ENCODE results near the gene TRAF3.

The TRAF3 gene

DNA sequence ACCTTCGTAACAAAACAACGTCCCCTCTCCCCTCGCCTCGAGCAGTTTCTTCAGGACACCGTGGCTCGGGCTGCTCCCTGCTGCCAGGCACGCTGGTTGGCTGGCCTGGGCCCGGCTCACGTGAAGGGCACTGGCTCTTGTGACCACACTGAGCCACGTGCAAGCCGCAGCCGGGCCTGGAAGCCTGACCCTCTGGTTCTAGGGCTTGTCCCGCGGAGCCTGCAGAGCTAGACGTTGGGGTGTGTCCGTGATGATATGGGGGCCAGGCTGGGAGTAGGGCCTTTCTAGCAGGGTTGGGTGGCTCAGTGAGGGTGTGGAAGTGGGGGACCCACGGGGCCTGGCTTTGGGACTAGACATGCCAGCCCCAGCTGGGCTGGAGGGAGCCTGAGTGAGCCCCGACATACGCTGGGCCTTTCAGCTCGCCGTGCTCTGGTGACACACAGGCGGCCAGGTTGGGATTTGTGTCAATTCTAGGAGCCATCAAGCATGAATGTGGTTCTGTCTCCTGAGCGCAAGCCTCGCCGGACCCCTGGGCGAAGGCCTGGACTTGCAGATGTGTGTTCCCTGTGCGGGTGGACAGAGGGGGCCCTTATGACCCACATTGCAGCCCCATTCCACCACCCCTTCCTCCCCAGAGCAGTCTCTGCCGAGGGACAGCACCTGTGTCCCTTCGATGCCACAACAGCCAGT, 131.7 kb downstream of the TRAF3 start:
- Histone ChIP-seq H3K27me3 (ENCODE audit: control insufficient read depth, insufficient read depth, low read length) (no peaks in the 10 kb centered on the region), H3K9ac (ENCODE audit: low read length) (no peak overlapping the region), H3K9me3 (ENCODE audit: control insufficient read depth, low read length) (no peaks in the 10 kb centered on the region), H3K36me3 (ENCODE audit: control insufficient read depth, insufficient read depth, low read length) (no peaks in the 10 kb centered on the region), H3K4me1 (ENCODE audit: control insufficient read depth, insufficient read depth, low read length) (no peaks in the 10 kb centered on the region), H3K4me3 (ENCODE audit: low read length) (no peak overlapping the region)

DNA sequence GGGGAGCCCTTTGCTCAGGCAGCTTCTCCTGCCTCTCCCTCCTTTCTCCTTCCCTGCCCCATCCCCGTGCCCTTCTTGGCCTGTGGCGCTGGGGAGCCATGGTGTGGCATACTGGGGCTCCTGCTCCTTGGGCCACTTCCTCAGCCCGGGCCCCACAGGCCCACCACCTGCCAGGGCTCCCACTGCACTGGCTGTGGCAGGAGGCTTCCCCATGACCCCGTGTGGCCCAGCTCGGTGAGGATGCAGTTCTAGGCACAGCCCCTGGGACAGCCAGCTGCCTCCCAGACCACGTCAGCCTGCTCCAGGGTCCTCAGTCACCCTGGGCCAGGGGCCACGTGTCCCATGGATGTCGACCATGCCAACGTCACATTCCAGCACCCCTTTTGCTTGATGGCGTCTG, 132.2 kb downstream of the TRAF3 start:
- no peaks in the 10 kb centered on the region for H3K4me1 ChIP-seq (ENCODE audit: control insufficient read depth, insufficient read depth, low read length)
- H3K27me3 ChIP-seq (ENCODE audit: control insufficient read depth, insufficient read depth, low read length): no peaks in the 10 kb centered on the region
- no peaks in the 10 kb centered on the region for H3K9me3 ChIP-seq (ENCODE audit: control insufficient read depth, low read length)
- no peaks in the 10 kb centered on the region for H3K36me3 ChIP-seq (ENCODE audit: control insufficient read depth, insufficient read depth, low read length)
- no peak overlapping the region for H3K9ac ChIP-seq (ENCODE audit: low read length)
- no peak overlapping the region for H3K4me3 ChIP-seq (ENCODE audit: low read length)

DNA sequence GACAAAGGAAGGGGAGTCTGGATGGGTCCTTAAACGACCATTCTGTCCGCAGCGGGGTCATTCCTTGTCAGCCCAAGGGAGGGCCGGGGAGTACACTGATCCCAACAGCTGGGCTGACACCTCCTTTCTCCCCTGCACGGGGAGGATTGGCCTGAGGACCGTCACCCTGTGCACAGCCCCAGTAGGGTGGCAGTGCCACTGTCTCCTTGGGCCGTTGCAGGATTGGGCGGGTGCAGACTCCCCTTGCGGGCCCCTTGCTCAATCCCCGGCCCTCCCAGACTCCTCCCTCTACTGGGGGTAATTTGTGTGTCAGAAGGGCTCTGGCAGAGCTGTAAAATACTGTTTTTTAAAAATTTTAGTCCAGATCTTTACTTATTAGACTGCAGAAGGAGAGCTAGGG, 132.7 kb downstream of the TRAF3 start:
- Histone ChIP-seq H3K9ac (ENCODE audit: low read length) (no peak overlapping the region), H3K36me3 (ENCODE audit: control insufficient read depth, insufficient read depth, low read length) (no peaks in the 10 kb centered on the region)

DNA sequence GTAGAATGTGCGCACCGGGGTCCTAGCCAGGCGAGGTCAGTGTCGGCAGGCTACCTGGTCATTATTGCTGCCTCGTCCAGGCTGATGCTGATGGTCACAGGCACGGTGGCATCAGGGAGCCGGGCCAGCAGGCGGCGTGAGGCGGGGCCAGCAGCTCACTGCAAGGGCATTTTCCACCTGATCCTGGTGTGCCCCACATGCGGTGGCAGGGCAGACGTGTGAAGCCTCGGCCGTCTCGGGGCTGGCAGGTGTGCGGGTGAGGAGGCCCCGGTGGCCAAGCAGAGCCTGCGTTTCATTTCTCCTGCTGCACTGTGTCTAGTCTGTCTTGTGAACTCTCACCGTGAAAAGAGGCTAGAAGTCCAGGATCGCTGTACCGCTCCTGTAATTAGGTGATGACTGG, 133.2 kb downstream of the TRAF3 start:
- Histone ChIP-seq H3K9me3 (ENCODE audit: control insufficient read depth, low read length) (no peaks in the 10 kb centered on the region), H3K4me3 (ENCODE audit: low read length) (no peak overlapping the region), H3K36me3 (ENCODE audit: control insufficient read depth, insufficient read depth, low read length) (no peaks in the 10 kb centered on the region), H3K9ac (ENCODE audit: low read length) (no peak overlapping the region), H3K4me1 (ENCODE audit: control insufficient read depth, insufficient read depth, low read length) (no peaks in the 10 kb centered on the region), H3K27me3 (ENCODE audit: control insufficient read depth, insufficient read depth, low read length) (no peaks in the 10 kb centered on the region)

More for the DNA sequence above, 132.7 kb downstream of the TRAF3 start:
- no peaks in the 10 kb centered on the region for H3K9me3 ChIP-seq (ENCODE audit: control insufficient read depth, low read length)
- no peaks in the 10 kb centered on the region for H3K27me3 ChIP-seq (ENCODE audit: control insufficient read depth, insufficient read depth, low read length)
- H3K4me3 ChIP-seq (ENCODE audit: low read length): no peak overlapping the region
- H3K4me1 ChIP-seq (ENCODE audit: control insufficient read depth, insufficient read depth, low read length): no peaks in the 10 kb centered on the region

DNA sequence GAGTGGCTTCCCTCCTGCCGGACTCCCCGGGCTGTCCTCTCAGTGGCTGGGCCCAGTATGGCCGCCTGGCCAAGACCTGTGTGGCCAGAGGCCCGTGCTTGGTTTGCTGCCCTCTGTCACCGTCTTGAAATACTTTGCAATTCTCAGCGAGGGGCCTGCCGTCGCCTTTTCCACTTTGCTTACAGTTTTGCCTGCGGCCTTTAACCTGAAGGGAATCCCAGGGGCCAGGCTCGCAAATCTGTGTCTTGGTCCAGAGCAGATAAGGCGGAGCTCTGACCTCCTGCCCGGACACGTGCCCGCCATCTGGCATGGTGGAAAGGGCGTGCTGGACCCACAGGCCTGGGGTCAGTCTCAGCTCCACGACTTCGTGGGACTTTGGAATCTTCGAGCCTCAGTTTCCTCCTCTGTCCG, 134.3 kb downstream of the TRAF3 start:
- Histone ChIP-seq H3K9ac (ENCODE audit: low read length) (no peak overlapping the region), H3K4me3 (ENCODE audit: low read length) (no peak overlapping the region), H3K4me1 (ENCODE audit: control insufficient read depth, insufficient read depth, low read length) (no peaks in the 10 kb centered on the region), H3K9me3 (ENCODE audit: control insufficient read depth, low read length) (no peaks in the 10 kb centered on the region), H3K27me3 (ENCODE audit: control insufficient read depth, insufficient read depth, low read length) (no peaks in the 10 kb centered on the region), H3K36me3 (ENCODE audit: control insufficient read depth, insufficient read depth, low read length) (no peaks in the 10 kb centered on the region)

DNA sequence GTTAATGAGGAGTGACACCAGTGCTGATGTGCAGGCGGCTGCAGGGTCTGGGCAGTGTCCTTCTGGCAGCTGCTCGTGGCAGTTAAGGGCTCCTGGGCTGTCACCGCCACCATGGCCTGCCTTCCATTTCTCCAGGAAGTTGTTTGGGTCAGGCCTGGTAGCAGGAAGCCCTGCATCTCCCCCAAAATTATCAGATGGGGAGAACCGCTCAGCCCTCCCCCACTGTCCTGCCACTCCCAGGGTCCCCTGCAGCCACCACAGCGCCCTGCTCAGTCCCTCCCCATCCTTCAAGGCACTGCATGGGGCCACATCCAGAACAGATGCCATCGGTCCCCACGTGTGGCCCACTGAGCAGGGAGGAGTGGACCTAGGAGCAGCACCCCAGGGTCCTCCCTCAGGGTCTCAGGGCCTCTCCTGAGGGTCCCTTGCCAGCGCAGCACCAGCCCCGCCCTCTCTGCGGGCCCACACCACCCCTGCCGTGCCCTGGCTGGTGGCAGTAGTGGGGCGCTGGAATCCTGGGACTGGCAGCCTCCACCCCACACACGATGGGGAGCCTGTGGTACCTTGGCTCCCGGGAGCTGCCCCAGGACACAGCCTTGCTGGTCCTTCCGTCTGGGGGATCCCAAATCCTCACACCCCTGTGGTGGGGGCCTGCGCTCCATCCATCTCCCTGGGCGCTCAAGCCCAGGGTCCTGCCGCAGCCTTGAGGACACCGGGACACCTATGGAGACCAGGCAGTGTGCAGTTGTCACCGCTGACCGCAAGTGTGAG, 134.9 kb downstream of the TRAF3 start:
- Histone ChIP-seq H3K4me1 (ENCODE audit: control insufficient read depth, insufficient read depth, low read length) (no peaks in the 10 kb centered on the region), H3K27me3 (ENCODE audit: control insufficient read depth, insufficient read depth, low read length) (no peaks in the 10 kb centered on the region), H3K9me3 (ENCODE audit: control insufficient read depth, low read length) (no peaks in the 10 kb centered on the region), H3K9ac (ENCODE audit: low read length) (no peak overlapping the region), H3K4me3 (ENCODE audit: low read length) (no peak overlapping the region), H3K36me3 (ENCODE audit: control insufficient read depth, insufficient read depth, low read length) (no peaks in the 10 kb centered on the region)

DNA sequence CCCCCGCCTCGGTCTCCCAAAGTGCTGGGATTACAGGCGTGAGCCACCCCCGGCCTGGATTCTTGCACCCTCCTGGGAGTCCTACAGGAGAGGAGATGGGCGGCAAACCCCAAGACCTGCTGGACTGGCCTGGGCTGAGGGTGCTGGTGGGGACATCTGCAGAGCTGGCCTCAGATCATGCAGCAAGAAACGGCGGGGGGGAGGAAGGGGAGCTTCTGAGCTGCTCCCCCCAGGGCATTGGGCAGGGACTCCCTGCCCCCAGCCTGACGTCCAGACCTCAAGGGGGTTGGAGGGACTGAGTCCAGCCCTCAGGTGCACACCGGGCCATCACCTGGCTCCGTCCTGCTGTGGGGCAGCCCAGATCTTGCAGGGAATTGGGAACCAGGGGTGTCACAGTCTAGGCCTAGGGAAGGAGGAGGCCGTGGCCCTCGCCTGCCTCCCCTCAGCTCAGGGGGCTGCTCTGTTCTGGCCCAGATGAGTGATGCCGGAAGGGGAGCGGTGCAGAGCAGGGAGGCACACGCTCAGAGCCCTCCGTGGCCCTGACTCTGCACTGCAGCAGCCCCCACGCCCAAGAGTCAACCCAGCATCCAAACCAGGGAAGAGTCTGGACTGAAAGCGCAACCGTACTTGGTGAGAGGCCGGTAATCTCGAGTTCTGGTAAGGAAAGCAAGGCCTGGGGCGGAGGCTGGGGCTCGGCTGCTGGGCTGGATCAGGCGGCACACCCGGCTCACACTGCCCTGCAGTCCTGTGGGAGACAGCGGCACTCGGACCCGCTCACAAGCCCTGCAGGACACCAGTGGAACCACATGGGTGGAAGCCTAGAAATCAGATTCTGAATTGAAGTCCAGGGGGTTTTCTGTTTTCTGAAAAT, 136.3 kb downstream of the TRAF3 start:
- Histone ChIP-seq H3K4me3 (ENCODE audit: low read length) (no peak overlapping the region), H3K9ac (ENCODE audit: low read length) (no peak overlapping the region), H3K9me3 (ENCODE audit: control insufficient read depth, low read length) (no peaks in the 10 kb centered on the region), H3K27me3 (ENCODE audit: control insufficient read depth, insufficient read depth, low read length) (no peaks in the 10 kb centered on the region), H3K36me3 (ENCODE audit: control insufficient read depth, insufficient read depth, low read length) (no peaks in the 10 kb centered on the region), H3K4me1 (ENCODE audit: control insufficient read depth, insufficient read depth, low read length) (no peaks in the 10 kb centered on the region)

DNA sequence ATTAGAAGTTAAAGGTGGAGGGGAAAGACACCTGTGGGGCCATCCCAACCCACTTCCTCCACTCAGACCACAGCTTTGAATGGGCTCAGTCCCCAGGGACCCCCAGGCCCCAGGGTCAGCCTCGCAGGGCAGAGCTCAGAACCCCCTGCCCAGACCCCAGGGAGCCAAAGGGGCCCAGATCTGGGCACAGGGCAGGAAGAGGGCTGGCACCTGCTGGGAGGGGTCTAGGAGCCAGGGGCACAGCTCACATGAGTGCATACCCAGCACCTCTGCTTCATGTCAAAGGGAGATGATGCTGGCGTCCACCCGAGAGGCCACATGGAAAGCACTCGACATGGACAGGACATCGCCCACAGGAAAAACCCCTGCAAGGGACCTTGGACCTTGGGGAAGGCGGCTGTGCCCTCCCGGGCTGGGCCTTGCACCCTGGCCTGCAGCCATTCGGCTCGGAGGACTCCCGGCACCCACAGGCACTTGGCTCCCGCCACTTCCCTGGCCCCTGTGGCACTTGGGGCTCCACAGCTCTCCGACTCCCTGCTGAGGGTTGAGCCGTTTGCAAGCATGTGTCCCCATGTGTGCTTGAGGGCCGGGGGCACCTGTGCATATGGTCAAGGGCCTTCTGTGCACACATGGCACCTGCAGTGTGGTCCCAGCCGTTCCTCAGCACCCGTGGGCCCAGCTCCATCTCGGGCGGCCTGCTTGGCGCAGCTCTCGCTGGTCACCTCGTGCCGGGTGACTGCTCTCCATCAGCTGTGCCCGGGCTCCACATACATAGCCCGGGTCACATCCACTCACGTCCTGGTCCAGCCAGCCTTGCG, 137.4 kb downstream of the TRAF3 start:
- H3K4me3 ChIP-seq (ENCODE audit: low read length): no peak overlapping the region
- H3K9ac ChIP-seq (ENCODE audit: low read length): no peak overlapping the region
- H3K4me1 ChIP-seq (ENCODE audit: control insufficient read depth, insufficient read depth, low read length): no peaks in the 10 kb centered on the region
- no peaks in the 10 kb centered on the region for H3K9me3 ChIP-seq (ENCODE audit: control insufficient read depth, low read length)
- no peaks in the 10 kb centered on the region for H3K27me3 ChIP-seq (ENCODE audit: control insufficient read depth, insufficient read depth, low read length)
- no peaks in the 10 kb centered on the region for H3K36me3 ChIP-seq (ENCODE audit: control insufficient read depth, insufficient read depth, low read length)

DNA sequence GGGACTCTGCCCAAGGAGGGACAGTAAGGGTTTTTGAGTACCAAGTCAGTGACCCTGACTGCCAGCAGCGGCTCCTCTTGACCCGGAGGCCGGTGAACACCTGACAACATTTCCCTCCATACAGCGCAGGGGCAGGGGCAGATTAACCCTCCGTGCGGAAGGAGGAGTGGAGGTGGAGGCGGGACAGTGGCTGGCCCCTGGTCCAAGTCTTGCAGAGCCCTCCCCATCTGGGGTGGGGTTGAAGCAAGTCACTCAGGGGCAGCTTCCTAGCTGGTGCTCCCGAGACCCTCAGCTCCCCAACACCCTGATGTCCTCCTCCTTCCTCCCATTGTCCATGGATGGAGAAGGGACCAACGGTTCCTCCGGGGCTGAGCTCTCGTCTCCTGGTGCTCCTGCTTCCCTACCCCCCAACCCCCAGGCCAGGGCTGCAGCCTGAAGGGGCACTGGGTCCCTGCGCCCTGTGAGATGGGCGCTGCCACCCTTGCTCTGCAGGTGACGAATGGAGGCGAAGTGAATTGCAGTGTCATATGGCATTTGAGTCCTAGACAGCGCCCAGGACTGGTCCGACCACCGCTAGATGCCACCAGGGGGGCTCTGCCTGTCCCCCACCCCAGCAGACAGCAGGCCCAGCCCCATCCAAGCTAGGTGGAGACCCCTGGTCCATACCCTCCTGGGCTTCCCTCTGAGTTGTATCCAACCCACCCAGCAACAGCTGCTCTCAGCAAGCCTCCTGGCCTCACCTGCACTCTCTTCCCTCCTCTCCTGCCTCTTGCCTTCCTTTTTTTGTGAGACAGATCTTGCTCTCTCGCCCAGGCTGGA, 138.3 kb downstream of the TRAF3 start:
- no peaks in the 10 kb centered on the region for H3K9me3 ChIP-seq (ENCODE audit: control insufficient read depth, low read length)
- H3K27me3 ChIP-seq (ENCODE audit: control insufficient read depth, insufficient read depth, low read length): no peaks in the 10 kb centered on the region
- H3K36me3 ChIP-seq (ENCODE audit: control insufficient read depth, insufficient read depth, low read length): no peaks in the 10 kb centered on the region
- no peak overlapping the region for H3K4me3 ChIP-seq (ENCODE audit: low read length)
- H3K4me1 ChIP-seq (ENCODE audit: control insufficient read depth, insufficient read depth, low read length): no peaks in the 10 kb centered on the region
- no peak overlapping the region for H3K9ac ChIP-seq (ENCODE audit: low read length)

DNA sequence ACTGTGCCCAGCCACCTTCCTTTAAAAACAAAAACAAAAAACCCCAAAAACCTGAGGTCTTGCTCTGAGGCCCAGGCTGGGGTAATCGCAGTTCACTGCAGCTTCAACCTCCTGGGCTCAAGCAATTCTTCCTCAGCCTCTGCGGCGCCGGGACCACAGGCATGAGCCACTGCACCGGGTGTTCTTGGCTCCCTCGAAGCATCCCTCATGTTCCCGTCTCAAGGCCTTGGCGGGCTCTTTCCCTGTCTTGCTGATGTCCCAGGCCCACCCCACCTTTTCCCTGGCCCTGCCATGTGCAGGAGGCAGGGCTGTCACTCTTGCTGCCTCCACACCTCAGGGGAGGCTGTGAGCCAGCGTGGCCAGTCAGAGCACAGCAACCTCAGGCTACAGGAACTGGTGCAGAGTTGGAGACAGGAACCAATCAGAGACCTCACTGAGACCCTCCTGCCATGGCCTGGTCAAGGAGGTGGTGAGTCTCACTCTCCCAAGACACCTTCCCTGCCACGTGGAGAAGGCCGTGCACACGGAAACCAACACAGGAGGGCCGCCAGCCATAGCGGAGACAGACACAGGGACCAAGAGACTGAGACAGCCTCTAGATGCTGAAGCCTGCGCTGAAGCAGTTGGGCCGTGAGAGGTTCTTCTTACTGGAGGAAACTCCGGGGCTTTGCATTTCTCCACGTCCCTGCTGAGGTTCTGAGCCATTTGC, 139.3 kb downstream of the TRAF3 start:
- H3K4me3 ChIP-seq (ENCODE audit: low read length): no peak overlapping the region
- no peaks in the 10 kb centered on the region for H3K9me3 ChIP-seq (ENCODE audit: control insufficient read depth, low read length)
- H3K9ac ChIP-seq (ENCODE audit: low read length): no peak overlapping the region
- no peaks in the 10 kb centered on the region for H3K36me3 ChIP-seq (ENCODE audit: control insufficient read depth, insufficient read depth, low read length)
- no peaks in the 10 kb centered on the region for H3K27me3 ChIP-seq (ENCODE audit: control insufficient read depth, insufficient read depth, low read length)
- H3K4me1 ChIP-seq (ENCODE audit: control insufficient read depth, insufficient read depth, low read length): no peaks in the 10 kb centered on the region
